ENCODE measurements around the gene NATD1. TPM values are rescaled to one million over a fixed set of nuclear protein-coding genes. Genes with fewer than 3 reads are reported as not detected.

NATD1 gene
- polyA plus RNA-seq, 4 donors, result 2.4 to 7.5 (median 2.9) TPM

- no peak for DNase-seq
- no peaks in the 10 kb centered on the region for H3K27me3 ChIP-seq (ENCODE audit: control insufficient read depth in 3 of 3, insufficient read depth in 3 of 3, low read length in 3 of 3)
- 22 to 34% (median 24%) methylated on average over 12 of the region's 12 CpGs for WGBS, 3 donors
- no peaks in the 10 kb centered on the region for H3K9me3 ChIP-seq (ENCODE audit: control insufficient read depth in 2 of 2, insufficient read depth in 1 of 2, low read depth in 1 of 2, low read length in 1 of 2)
- H3K36me3 ChIP-seq (ENCODE audit: control insufficient read depth in 3 of 3, insufficient read depth in 2 of 3, low read depth in 1 of 3, low read length in 3 of 3), result peaks cover 0 to 3% (median 0%) of the 10 kb centered on the region in 3 donors
- no peak overlapping the region for H3K27ac ChIP-seq (ENCODE audit: low read depth in 1 of 3, low read length in 2 of 3)
- peak overlapping the region; percentile 42 to 92 (median 65) for H3K4me3 ChIP-seq (ENCODE audit: low read depth in 1 of 3, low read length in 3 of 3)
- no peak for FAIRE-seq
- no peaks in the 10 kb centered on the region for H3K4me1 ChIP-seq (ENCODE audit: control insufficient read depth in 3 of 3, insufficient read depth in 2 of 3, low read depth in 1 of 3, low read length in 2 of 3)
These were observed 868 bp downstream of the NATD1 start for GRCh38 chr17:21252289-21252795.

DNA sequence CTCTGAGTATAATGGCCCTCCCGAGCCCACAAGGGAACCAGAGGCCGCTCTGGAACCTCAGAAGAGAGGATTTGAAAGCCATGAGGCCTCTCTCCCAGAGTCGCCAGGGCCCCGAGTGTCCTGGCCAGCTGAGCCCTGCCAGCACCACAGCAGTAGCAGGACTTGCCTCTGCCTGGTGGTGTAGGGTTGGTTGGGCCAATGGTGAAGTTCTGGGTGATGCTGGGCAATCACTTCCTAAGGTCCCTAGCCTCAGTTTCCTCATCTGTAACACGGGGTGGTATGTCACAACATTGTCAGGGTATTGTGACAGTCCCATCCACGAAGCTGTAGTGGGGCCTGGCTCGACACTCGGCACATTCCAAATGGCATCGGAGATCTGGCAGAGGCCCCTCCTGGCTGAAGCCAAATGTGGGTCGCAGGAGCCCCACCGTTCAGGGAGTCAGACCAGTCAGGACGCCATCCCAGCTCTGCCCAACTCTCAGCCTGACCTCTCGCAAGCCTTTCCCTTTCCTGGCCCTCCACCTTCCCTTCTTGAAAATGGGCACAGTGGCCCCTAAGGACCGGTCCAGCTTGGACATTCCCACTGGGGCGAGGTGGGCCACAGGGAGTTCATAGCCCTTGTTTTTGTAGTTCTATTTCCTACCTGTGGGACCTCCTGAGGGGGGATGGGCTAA lies 1.7 kb downstream of the NATD1 start:
- FAIRE-seq (no peak), DNase-seq (no peak)
- Histone ChIP-seq H3K9me3 (ENCODE audit: control insufficient read depth in 2 of 2, insufficient read depth in 1 of 2, low read depth in 1 of 2, low read length in 1 of 2) (no peaks in the 10 kb centered on the region), H3K27me3 (ENCODE audit: control insufficient read depth in 3 of 3, insufficient read depth in 3 of 3, low read length in 3 of 3) (no peaks in the 10 kb centered on the region), H3K36me3 (ENCODE audit: control insufficient read depth in 3 of 3, insufficient read depth in 2 of 3, low read depth in 1 of 3, low read length in 3 of 3) (peaks cover 0 to 3% (median 0%) of the 10 kb centered on the region in 3 donors), H3K27ac (ENCODE audit: low read depth in 1 of 3, low read length in 2 of 3) (no peak overlapping the region), H3K4me1 (ENCODE audit: control insufficient read depth in 3 of 3, insufficient read depth in 2 of 3, low read depth in 1 of 3, low read length in 2 of 3) (no peaks in the 10 kb centered on the region), H3K4me3 (ENCODE audit: low read depth in 1 of 3, low read length in 3 of 3) (no peak overlapping the region)
- 82 to 90% (median 85%) methylated on average over 14 to 15 of the region's 15 CpGs for WGBS, 3 donors

DNA sequence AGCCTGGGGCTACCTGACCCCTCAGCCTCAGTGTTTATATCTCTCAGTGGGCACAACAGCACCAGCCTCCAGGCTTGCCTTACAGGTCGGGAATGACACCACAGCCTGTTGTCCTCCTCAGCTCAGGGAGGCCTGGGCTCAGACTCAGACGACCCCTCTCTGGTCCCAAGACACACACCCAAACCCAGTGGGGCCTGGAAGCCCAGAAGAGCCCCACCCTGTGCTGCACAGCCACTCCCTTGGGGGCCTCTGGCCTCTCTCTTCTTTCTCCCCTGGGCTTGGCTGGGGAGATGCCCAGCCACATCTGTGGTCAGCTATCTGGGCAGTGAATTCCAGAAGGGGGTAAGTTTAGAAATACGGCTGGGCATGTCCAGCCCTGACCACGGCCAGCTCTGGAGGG lies 2.4 kb downstream of the NATD1 start:
- Histone ChIP-seq H3K9me3 (ENCODE audit: control insufficient read depth in 2 of 2, insufficient read depth in 1 of 2, low read depth in 1 of 2, low read length in 1 of 2) (no peaks in the 10 kb centered on the region), H3K27ac (ENCODE audit: low read depth in 1 of 3, low read length in 2 of 3) (no peak overlapping the region), H3K27me3 (ENCODE audit: control insufficient read depth in 3 of 3, insufficient read depth in 3 of 3, low read length in 3 of 3) (no peaks in the 10 kb centered on the region), H3K4me3 (ENCODE audit: low read depth in 1 of 3, low read length in 3 of 3) (no peak overlapping the region), H3K4me1 (ENCODE audit: control insufficient read depth in 3 of 3, insufficient read depth in 2 of 3, low read depth in 1 of 3, low read length in 2 of 3) (no peaks in the 10 kb centered on the region), H3K36me3 (ENCODE audit: control insufficient read depth in 3 of 3, insufficient read depth in 2 of 3, low read depth in 1 of 3, low read length in 3 of 3) (peaks cover 0 to 3% (median 0%) of the 10 kb centered on the region in 3 donors)
- FAIRE-seq (no peak), DNase-seq (no peak)
- 62 to 65% (median 63%) methylated on average over 4 of the region's 4 CpGs for WGBS, 3 donors

DNA sequence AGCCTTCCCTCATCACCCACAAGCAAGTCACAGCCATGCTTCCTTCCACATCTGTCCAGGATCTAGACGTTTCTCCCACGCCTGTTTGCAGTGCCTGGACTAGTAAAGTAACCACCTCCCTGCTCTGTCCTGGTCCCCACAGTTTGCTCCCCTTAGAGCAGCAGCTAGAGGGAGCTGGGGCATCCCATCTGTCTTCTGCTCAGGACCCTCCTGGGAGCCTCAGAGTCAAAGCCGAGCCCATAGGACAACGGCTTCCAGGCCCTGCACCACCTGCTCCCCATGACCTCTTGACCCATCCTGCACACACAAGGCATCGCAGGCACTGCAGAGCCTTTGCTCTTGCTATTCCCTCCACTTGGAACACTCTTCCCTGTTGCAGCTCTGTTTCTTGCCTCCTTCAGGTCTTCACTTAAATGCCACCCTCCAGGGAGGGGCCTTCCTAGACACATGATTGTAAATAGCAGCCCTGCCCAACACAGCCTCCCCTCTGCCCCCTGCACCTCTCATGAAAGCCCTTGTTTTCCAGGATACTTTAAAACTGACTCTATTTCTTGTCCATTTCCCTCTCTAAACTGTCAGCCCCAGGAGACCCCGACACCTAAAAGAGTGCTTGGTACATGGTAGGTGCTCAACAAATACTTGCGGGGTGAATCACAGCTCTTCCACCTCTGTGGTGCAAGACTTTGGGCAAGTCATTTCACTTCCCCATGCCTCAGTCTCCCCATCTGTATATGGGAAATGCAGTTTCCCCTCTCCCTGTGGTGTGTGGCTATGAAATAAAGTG lies 3.1 kb downstream of the NATD1 start:
- H3K4me1 ChIP-seq (ENCODE audit: control insufficient read depth in 3 of 3, insufficient read depth in 2 of 3, low read depth in 1 of 3, low read length in 2 of 3), result no peaks in the 10 kb centered on the region
- H3K9me3 ChIP-seq (ENCODE audit: control insufficient read depth in 2 of 2, insufficient read depth in 1 of 2, low read depth in 1 of 2, low read length in 1 of 2), result no peaks in the 10 kb centered on the region
- no peak overlapping the region for H3K4me3 ChIP-seq (ENCODE audit: low read depth in 1 of 3, low read length in 3 of 3)
- 54 to 60% (median 54%) methylated on average over 7 of the region's 7 CpGs for WGBS, 3 donors
- FAIRE-seq (no peak), DNase-seq (no peak)
- no peaks in the 10 kb centered on the region for H3K27me3 ChIP-seq (ENCODE audit: control insufficient read depth in 3 of 3, insufficient read depth in 3 of 3, low read length in 3 of 3)
- H3K27ac ChIP-seq (ENCODE audit: low read depth in 1 of 3, low read length in 2 of 3), result no peak overlapping the region
- peaks cover 0 to 3% (median 0%) of the 10 kb centered on the region in 3 donors for H3K36me3 ChIP-seq (ENCODE audit: control insufficient read depth in 3 of 3, insufficient read depth in 2 of 3, low read depth in 1 of 3, low read length in 3 of 3)

GRCh38 chr17:21249086-21249795 lies 4.0 kb downstream of the NATD1 start:
- H3K36me3 ChIP-seq (ENCODE audit: control insufficient read depth in 3 of 3, insufficient read depth in 2 of 3, low read depth in 1 of 3, low read length in 3 of 3), result peaks cover 0 to 3% (median 0%) of the 10 kb centered on the region in 3 donors
- H3K4me1 ChIP-seq (ENCODE audit: control insufficient read depth in 3 of 3, insufficient read depth in 2 of 3, low read depth in 1 of 3, low read length in 2 of 3), result no peaks in the 10 kb centered on the region
- 79 to 85% (median 84%) methylated on average over 12 of the region's 12 CpGs for WGBS, 3 donors
- H3K4me3 ChIP-seq (ENCODE audit: low read depth in 1 of 3, low read length in 3 of 3), result no peak overlapping the region
- H3K9me3 ChIP-seq (ENCODE audit: control insufficient read depth in 2 of 2, insufficient read depth in 1 of 2, low read depth in 1 of 2, low read length in 1 of 2), result no peaks in the 10 kb centered on the region
- no peak overlapping the region for H3K27ac ChIP-seq (ENCODE audit: low read depth in 1 of 3, low read length in 2 of 3)
- no peaks in the 10 kb centered on the region for H3K27me3 ChIP-seq (ENCODE audit: control insufficient read depth in 3 of 3, insufficient read depth in 3 of 3, low read length in 3 of 3)
- FAIRE-seq, result no peak
- no peak for DNase-seq

- DNase-seq, result no peak
- H3K27ac ChIP-seq (ENCODE audit: low read depth in 1 of 3, low read length in 2 of 3), result no peak overlapping the region
- no peak for FAIRE-seq
- no peaks in the 10 kb centered on the region for H3K9me3 ChIP-seq (ENCODE audit: control insufficient read depth in 2 of 2, insufficient read depth in 1 of 2, low read depth in 1 of 2, low read length in 1 of 2)
- H3K4me3 ChIP-seq (ENCODE audit: low read depth in 1 of 3, low read length in 3 of 3), result no peak overlapping the region
- no peaks in the 10 kb centered on the region for H3K4me1 ChIP-seq (ENCODE audit: control insufficient read depth in 3 of 3, insufficient read depth in 2 of 3, low read depth in 1 of 3, low read length in 2 of 3)
- H3K27me3 ChIP-seq (ENCODE audit: control insufficient read depth in 3 of 3, insufficient read depth in 3 of 3, low read length in 3 of 3), result no peaks in the 10 kb centered on the region
- whole genome bisulfite sequencing, 3 donors, result 53 to 80% (median 80%) methylated on average over 4 of the region's 4 CpGs
- peaks cover 0 to 3% (median 0%) of the 10 kb centered on the region in 3 donors for H3K36me3 ChIP-seq (ENCODE audit: control insufficient read depth in 3 of 3, insufficient read depth in 2 of 3, low read depth in 1 of 3, low read length in 3 of 3)
These were observed 4.7 kb downstream of the NATD1 start for GRCh38 chr17:21248500-21248899.

GRCh38 chr17:21247552-21248258 lies 5.5 kb downstream of the NATD1 start:
- WGBS, 3 donors, result 74 to 88% (median 77%) methylated on average over 12 of the region's 12 CpGs
- no peak overlapping the region for H3K4me3 ChIP-seq (ENCODE audit: low read depth in 1 of 3, low read length in 3 of 3)
- H3K4me1 ChIP-seq (ENCODE audit: control insufficient read depth in 3 of 3, insufficient read depth in 2 of 3, low read depth in 1 of 3, low read length in 2 of 3), result no peaks in the 10 kb centered on the region
- FAIRE-seq, result no peak
- no peak for DNase-seq
- peaks cover 0 to 8% (median 3%) of the 10 kb centered on the region in 3 donors for H3K36me3 ChIP-seq (ENCODE audit: control insufficient read depth in 3 of 3, insufficient read depth in 2 of 3, low read depth in 1 of 3, low read length in 3 of 3)
- no peak overlapping the region for H3K27ac ChIP-seq (ENCODE audit: low read depth in 1 of 3, low read length in 2 of 3)
- H3K9me3 ChIP-seq (ENCODE audit: control insufficient read depth in 2 of 2, insufficient read depth in 1 of 2, low read depth in 1 of 2, low read length in 1 of 2), result no peaks in the 10 kb centered on the region
- H3K27me3 ChIP-seq (ENCODE audit: control insufficient read depth in 3 of 3, insufficient read depth in 3 of 3, low read length in 3 of 3), result no peaks in the 10 kb centered on the region

DNA sequence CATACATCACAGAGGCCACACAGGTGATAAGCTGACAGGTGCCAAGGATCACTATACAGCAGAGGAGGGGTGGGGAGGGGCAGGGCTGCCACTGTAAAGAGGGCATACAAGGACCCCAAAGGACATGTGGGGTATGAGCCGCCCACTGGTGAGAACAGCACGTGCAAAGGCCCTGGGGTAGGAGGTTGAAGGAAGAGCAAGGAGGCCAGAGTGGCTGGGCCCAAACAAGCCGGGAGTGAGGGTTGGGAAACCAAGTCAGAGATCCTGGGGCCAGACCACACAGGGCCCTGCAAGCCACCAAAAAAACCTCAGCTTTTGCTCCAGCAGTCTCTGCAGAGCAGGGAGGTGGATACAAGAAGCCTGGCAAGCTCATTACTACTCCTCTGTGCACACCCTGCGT lies 6.5 kb downstream of the NATD1 start:
- Histone ChIP-seq H3K4me3 (ENCODE audit: low read depth in 1 of 3, low read length in 3 of 3) (no peak overlapping the region), H3K36me3 (ENCODE audit: control insufficient read depth in 3 of 3, insufficient read depth in 2 of 3, low read depth in 1 of 3, low read length in 3 of 3) (peaks cover 0 to 12% (median 3%) of the 10 kb centered on the region in 3 donors), H3K27ac (ENCODE audit: low read depth in 1 of 3, low read length in 2 of 3) (no peak overlapping the region), H3K9me3 (ENCODE audit: control insufficient read depth in 2 of 2, insufficient read depth in 1 of 2, low read depth in 1 of 2, low read length in 1 of 2) (no peaks in the 10 kb centered on the region), H3K27me3 (ENCODE audit: control insufficient read depth in 3 of 3, insufficient read depth in 3 of 3, low read length in 3 of 3) (no peaks in the 10 kb centered on the region), H3K4me1 (ENCODE audit: control insufficient read depth in 3 of 3, insufficient read depth in 2 of 3, low read depth in 1 of 3, low read length in 2 of 3) (no peaks in the 10 kb centered on the region)
- FAIRE-seq (no peak), DNase-seq (no peak)
- 87 to 95% (median 92%) methylated on average over 4 of the region's 4 CpGs for WGBS, 3 donors
